ENCODE measurements around the gene ZNF653. TPM values are rescaled to one million over a fixed set of nuclear protein-coding genes. Genes with fewer than 3 reads are reported as not detected.
A peak's percentile ranks its signal among the peaks of the same experiment; 100 is the strongest.

Gene ZNF653
- total and polyA plus RNA-seq, 9 of the 15 experiments (the other 6 are each of a cell fraction or from before 2014, with no cell fraction given) = 1.6 to 8.0 (median 4.2) TPM; not detected in 2

DNA sequence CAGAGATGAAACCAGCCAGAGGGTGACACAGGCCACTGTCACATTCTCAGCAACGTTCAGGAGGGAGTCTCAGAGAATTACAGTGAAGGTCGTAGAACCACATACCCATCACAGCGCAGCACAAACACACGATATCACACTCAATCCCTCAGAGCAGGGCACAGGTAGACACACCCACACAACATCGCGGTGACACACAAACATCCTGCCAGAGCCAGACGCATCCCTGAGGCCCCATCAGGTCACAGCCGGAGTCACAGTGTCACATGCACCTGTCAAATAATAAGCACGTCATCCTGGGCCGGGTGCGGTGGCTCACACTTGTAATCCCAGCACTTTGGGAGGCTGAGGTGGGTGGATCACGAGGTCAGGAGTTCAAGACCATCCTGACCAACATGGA, 42.2 kb downstream of the ZNF653 start:
- Histone ChIP-seq H3K36me3 (ENCODE audit: control insufficient read depth, insufficient read depth, low read length) (no peaks in the 10 kb centered on the region), H3K4me2 (ENCODE audit: insufficient read depth, low read length) (no peak overlapping the region), H3K27ac (ENCODE audit: extremely low read depth, low read depth, low read length) (no peak overlapping the region), H3K4me3 (no peak overlapping the region), H3K9me3 (replicated peaks; ENCODE audit: control insufficient read depth, insufficient read depth, low read depth, low read length) (no peaks in the 10 kb centered on the region), H3K9me1 (ENCODE audit: control insufficient read depth, insufficient read depth, low read length) (no peaks in the 10 kb centered on the region), H2AFZ (ENCODE audit: low read depth, low read length) (no peak overlapping the region), H3K4me1 (replicated peaks in 1 of 2; ENCODE audit: control insufficient read depth in 2 of 2, insufficient read depth in 2 of 2, low read length in 2 of 2) (peaks cover 0 to 9% of the 10 kb centered on the region in 2 experiments; a peak in 1 of 5 replicates), H3K27me3 (ENCODE audit: control insufficient read depth in 2 of 2, insufficient read depth in 2 of 2, low read length in 2 of 2) (peaks cover 7 to 34% of the 10 kb centered on the region in 2 experiments), H3K9ac (ENCODE audit: insufficient read depth in 1 of 2, low read depth in 2 of 2, low read length in 2 of 2) (no peak overlapping the region), H3K79me2 (ENCODE audit: control insufficient read depth, insufficient read depth, low read length) (no peaks in the 10 kb centered on the region), H4K20me1 (replicated peaks; ENCODE audit: control insufficient read depth, insufficient read depth, low read length) (0 out of 2 replicates have a peak, but pooled peaks cover 3% of the 10 kb centered on the region)
- in situ Hi-C loops (cut with MboI) = no loop called here
- CTCF ChIA-PET (ENCODE audit: low intra/inter-chr PET ratio) = no interaction called here
- intact Hi-C loops (cut with micrococcal nuclease) = no loop called here
- DNase-seq (ENCODE audit: extremely low read depth in 1 of 4, low spot score in 3 of 4) (no peak), FAIRE-seq (no peak), ATAC-seq (no peak; the same call in 2 of the 3 replicates)
- POLR2A ChIA-PET = interaction anchor here (0.6 kb wide), 1 partner anchor 13 kb away, joined by 3 read pairs; no protein-coding TSS in a partner anchor
- no TSS peak for BruUV-seq (replicated peaks)
- TF ChIP-seq, protein P1, sequence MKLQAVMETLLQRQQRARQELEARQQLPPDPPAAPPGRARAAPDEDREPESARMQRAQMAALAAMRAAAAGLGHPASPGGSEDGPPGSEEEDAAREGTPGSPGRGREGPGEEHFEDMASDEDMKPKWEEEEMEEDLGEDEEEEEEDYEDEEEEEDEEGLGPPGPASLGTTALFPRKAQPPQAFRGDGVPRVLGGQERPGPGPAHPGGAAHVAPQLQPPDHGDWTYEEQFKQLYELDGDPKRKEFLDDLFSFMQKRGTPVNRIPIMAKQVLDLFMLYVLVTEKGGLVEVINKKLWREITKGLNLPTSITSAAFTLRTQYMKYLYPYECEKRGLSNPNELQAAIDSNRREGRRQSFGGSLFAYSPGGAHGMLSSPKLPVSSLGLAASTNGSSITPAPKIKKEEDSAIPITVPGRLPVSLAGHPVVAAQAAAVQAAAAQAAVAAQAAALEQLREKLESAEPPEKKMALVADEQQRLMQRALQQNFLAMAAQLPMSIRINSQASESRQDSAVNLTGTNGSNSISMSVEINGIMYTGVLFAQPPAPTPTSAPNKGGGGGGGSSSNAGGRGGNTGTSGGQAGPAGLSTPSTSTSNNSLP (IDR thresholded peaks at IDR 0.05; ENCODE audit: borderline replicate concordance, low read depth, low read length) = no peak
- 0 out of 2 replicates have a peak, but pooled peaks have one; percentile 35 for TF ChIP-seq ATF2 (CRISPR knock-in tag; IDR thresholded peaks at IDR 0.05)
- TF ChIP-seq ZNF79 (CRISPR knock-in tag; IDR thresholded peaks at IDR 0.05; ENCODE audit: low read depth) = no peak
- no peak for TF ChIP-seq ZFP30 (CRISPR knock-in tag; IDR thresholded peaks at IDR 0.05; ENCODE audit: borderline replicate concordance)
- TF ChIP-seq CTBP1 (IDR thresholded peaks at IDR 0.05; ENCODE audit: borderline replicate concordance) = 0 out of 2 replicates have a peak, but pooled peaks have one; percentile 25
- 8% methylated on average over 12 of the region's 12 CpGs for WGBS (ENCODE audit: insufficient coverage, low coverage, missing lambda C conversion rate)

Data from K562 (cell line).